ENCODE results near the gene CD151. TPM values are rescaled to one million over a fixed set of nuclear protein-coding genes. Genes with fewer than 3 reads are reported as not detected.

Gene CD151
- total and polyA plus RNA-seq, 8 donors: 122 to 815 (median 162) TPM

GRCh38 chr11:803770-804598 lies 28.8 kb upstream of the CD151 start:
- no peak for DNase-seq
- peaks cover 21 to 45% of the 10 kb centered on the region in 2 donors for H3K4me1 ChIP-seq
- H3K4me3 ChIP-seq: peak overlapping the region; percentile 66 to 68
- H3K9me3 ChIP-seq: no peaks in the 10 kb centered on the region
- TF ChIP-seq CTCF (IDR thresholded peaks at IDR 0.05): no peak
- ATAC-seq: no peak
- no peaks in the 10 kb centered on the region for H3K27me3 ChIP-seq
- H3K27ac ChIP-seq: peak overlapping the region in 1 of 2 donors; percentile 83
- H3K36me3 ChIP-seq: peaks cover 0 to 31% of the 10 kb centered on the region in 2 donors
- intact Hi-C loops (cut with DNase I): no loop called here

GRCh38 chr11:804599-804964 lies 28.2 kb upstream of the CD151 start:
- Histone ChIP-seq H3K36me3 (peaks cover 0 to 30% of the 10 kb centered on the region in 2 donors), H3K9me3 (no peaks in the 10 kb centered on the region), H3K4me1 (peaks cover 21 to 46% of the 10 kb centered on the region in 2 donors), H3K4me3 (peak overlapping the region; percentile 66 to 68), H3K27ac (peak overlapping the region; percentile 83 to 89), H3K27me3 (no peaks in the 10 kb centered on the region)
- intact Hi-C loops (cut with DNase I): no loop called here
- DNase-seq (no peak), ATAC-seq (no peak)
- no peak for TF ChIP-seq CTCF (IDR thresholded peaks at IDR 0.05)

- Histone ChIP-seq H3K4me1 (peaks cover 30 to 71% of the 10 kb centered on the region in 2 donors), H3K27ac (peak overlapping the region; percentile 94 to 97), H3K36me3 (peaks cover 3 to 27% of the 10 kb centered on the region in 2 donors), H3K27me3 (no peaks in the 10 kb centered on the region), H3K9me3 (no peaks in the 10 kb centered on the region), H3K4me3 (peak overlapping the region; percentile 97 to 100)
- DNase-seq (no peak), ATAC-seq (no peak)
- TF ChIP-seq CTCF (IDR thresholded peaks at IDR 0.05): no peak
- intact Hi-C loops (cut with DNase I): no loop called here
Observed at GRCh38 chr11:808427-809286, 24.1 kb upstream of the CD151 start.

- intact Hi-C loops (cut with DNase I): no loop called here
- DNase-seq (peak; percentile 98 to 100 (median 99)), ATAC-seq (peak; percentile 91)
- TF ChIP-seq CTCF (IDR thresholded peaks at IDR 0.05): peak in 1 of 2 donors; percentile 10
- H3K4me3 ChIP-seq: peak within 1 kb of the TSS; percentile 97 to 100
- H3K9me3 ChIP-seq: no peaks in the 10 kb centered on the region
- peak within 1 kb of the TSS; percentile 94 to 97 for H3K27ac ChIP-seq
- no peaks in the 10 kb centered on the region for H3K27me3 ChIP-seq
- peaks cover 3 to 33% of the 10 kb centered on the region in 2 donors for H3K36me3 ChIP-seq
- peaks cover 22 to 63% of the 10 kb centered on the region in 2 donors for H3K4me1 ChIP-seq
Observed at GRCh38 chr11:809287-810039, 23.3 kb upstream of the CD151 start, which contains the start of gene RPLP2. Gene RPLP2 (plus strand): TSS chr11:809967. CDS start chr11:810235, 268 bp downstream.

All from left lung (tissue), 10 donors.